GM23338 (cell line): ENCODE results near the gene TXLNB. TPM values are rescaled to one million over a fixed set of nuclear protein-coding genes. Genes with fewer than 3 reads are reported as not detected.

ENCODE experiments used
- ATAC-seq: fragments of 200-7000 bp; cut with Tn5 transposase; 3 replicates; pipeline ENCODE4 v1.9.1; 2020
- DNase-seq: peaks from one replicate; pipeline ENCODE4 v3.0.0-alpha.2; 2015; ENCODE audit warnings: low spot score
- H2AFZ ChIP-seq: fragments of 200-600 bp; sonication (generic); 2 replicates; pipeline ENCODE4 v1.8.0; 2016; ENCODE audit warnings: antibody characterized with exemption, mild to moderate bottlenecking, moderate library complexity
- H3F3A ChIP-seq: fragments of 200-600 bp; sonication (generic); replicated peaks from 2 replicates; pipeline ENCODE4 v1.8.0; 2017; ENCODE audit warnings: antibody characterized with exemption, mixed run types, low read depth
- H3K27ac ChIP-seq: fragments of 200-600 bp; sonication (generic); 2 replicates; pipeline ENCODE4 v1.6.1; 2016; ENCODE audit warnings: low read depth
- H3K27me3 ChIP-seq: fragments of 200-600 bp; sonication (generic); 2 replicates; pipeline ENCODE4 v1.8.0; 2016; ENCODE audit warnings: mild to moderate bottlenecking, mixed run types, moderate library complexity; ENCODE audit not compliant: insufficient read depth
- H3K36me3 ChIP-seq: fragments of 200-600 bp; sonication (generic); 2 replicates; pipeline ENCODE4 v1.8.0; 2016; ENCODE audit warnings: mild to moderate bottlenecking; ENCODE audit not compliant: insufficient read depth
- H3K4me1 ChIP-seq: fragments of 200-600 bp; sonication (generic); 2 replicates; pipeline ENCODE4 v1.8.0; 2016; ENCODE audit warnings: mild to moderate bottlenecking, moderate library complexity; ENCODE audit not compliant: insufficient read depth
- H3K4me2 ChIP-seq: fragments of 200-600 bp; sonication (generic); 2 replicates; pipeline ENCODE4 v1.7.1; 2017; ENCODE audit warnings: mixed run types
- H3K4me3 ChIP-seq: fragments of 200-600 bp; sonication (generic); 2 replicates; pipeline ENCODE4 v1.6.1; 2016; ENCODE audit warnings: mixed run types
- H3K79me2 ChIP-seq: fragments of 200-600 bp; sonication (generic); replicated peaks from 2 replicates; pipeline ENCODE4 v1.8.0; 2017; ENCODE audit warnings: mild to moderate bottlenecking; ENCODE audit not compliant: insufficient read depth
- H3K9me2 ChIP-seq: fragments of 200-600 bp; sonication (generic); 2 replicates; pipeline ENCODE4 v1.8.0; 2017; ENCODE audit not compliant: insufficient read depth
- H4K20me1 ChIP-seq: fragments of 200-600 bp; sonication (generic); replicated peaks from 2 replicates; pipeline ENCODE4 v1.8.0; 2017; ENCODE audit warnings: mild to moderate bottlenecking; ENCODE audit not compliant: insufficient read depth
- H3K27ac Mint-ChIP-seq: 2 replicates; pipeline ENCODE4 v1.8.0; 2020; ENCODE audit warnings: inconsistent platforms, mild to moderate bottlenecking, moderate library complexity, mixed read lengths
- H3K27me3 Mint-ChIP-seq: 3 replicates; pipeline ENCODE4 v1.8.0; 2022; ENCODE audit warnings: low read depth, mild to moderate bottlenecking, moderate library complexity, mixed read lengths, inconsistent platforms; ENCODE audit not compliant: insufficient read depth, poor library complexity
- H3K36me3 Mint-ChIP-seq: 3 replicates; pipeline ENCODE4 v1.8.0; 2021; ENCODE audit warnings: low read depth, mild to moderate bottlenecking, inconsistent platforms, moderate library complexity, mixed read lengths
- H3K4me1 Mint-ChIP-seq: 3 replicates; pipeline ENCODE4 v1.8.0; 2020; ENCODE audit warnings: mild to moderate bottlenecking, inconsistent platforms, mixed read lengths
- H3K4me3 Mint-ChIP-seq: 3 replicates; pipeline ENCODE4 v1.8.0; 2021; ENCODE audit warnings: moderate library complexity, mild to moderate bottlenecking, inconsistent platforms, mixed read lengths
- H3K9me3 Mint-ChIP-seq: 3 replicates; pipeline ENCODE4 v1.8.0; 2020; ENCODE audit warnings: moderate library complexity, mild to moderate bottlenecking, inconsistent platforms, mixed read lengths
- CREB1 ChIP-seq: fragments of 250-450 bp; sonication (Bioruptor Pico); IDR thresholded peaks from 2 replicates; pipeline ENCODE4 v1.5.0; 2020; ENCODE audit warnings: low read depth, mild to moderate bottlenecking, moderate library complexity
- EZH2 ChIP-seq: fragments of 200-600 bp; sonication (generic); IDR thresholded peaks from one replicate; pipeline ENCODE4 v1.8.0; 2017; ENCODE audit warnings: antibody characterized with exemption, mild to moderate bottlenecking, low read depth; ENCODE audit not compliant: unreplicated experiment
- NANOG ChIP-seq: IDR thresholded peaks from 2 replicates; pipeline ENCODE4 v1.6.1; 2016; ENCODE audit warnings: antibody characterized with exemption, borderline replicate concordance
- POLR2AphosphoS5 ChIP-seq: IDR thresholded peaks from 2 replicates; pipeline ENCODE4 v1.6.1; 2016; ENCODE audit warnings: antibody characterized with exemption, low read depth
- ZNF114 ChIP-seq: fragments of 250-450 bp; sonication (Bioruptor Pico); IDR thresholded peaks from 2 replicates; pipeline ENCODE4 v1.5.0; 2020; ENCODE audit warnings: mild to moderate bottlenecking, moderate library complexity
- polyA plus RNA-seq: library from polyadenylated mRNA; unstranded; fragments of >200 nt; fragmentation: Nextera tagmentation; extraction: Ambion mirVana; gene quantifications from 2 replicates; pipeline ENCODE4 v1.2.1, GENCODE V29; 2016
- total RNA-seq: library from RNA; depleted of rRNA; stranded (reverse); fragments of >200 nt; shearing (Covaris generic); gene quantifications from 2 replicates; pipeline ENCODE4 v1.2.3, GENCODE V29; 2014
- TF ChIP-seq, protein P1 (sequence below): fragments of 250-450 bp; sonication (Bioruptor Pico); IDR thresholded peaks from 2 replicates; pipeline ENCODE4 v1.5.0; 2020; ENCODE audit warnings: mild to moderate bottlenecking, moderate library complexity
- TF ChIP-seq, protein P2 (sequence below), 2 experiments: fragments of 200-600 bp in 1 of 2; sonication (generic) in 1 of 2; conservative IDR thresholded peaks; 2 replicates each; pipeline versions ENCODE4 v1.5.1 to v1.6.1; 2016 to 2017; ENCODE audit warnings: antibody characterized with exemption in 2 of 2, low read depth in 2 of 2, mild to moderate bottlenecking in 2 of 2, moderate library complexity in 1 of 2
- TF ChIP-seq, protein P3 (sequence below): IDR thresholded peaks from one replicate; pipeline ENCODE4 v1.6.1; 2018; ENCODE audit warnings: antibody characterized with exemption; ENCODE audit not compliant: unreplicated experiment

The TXLNB gene
- total and polyA plus RNA-seq, 2 experiments from 2014 or later: 0.11 to 0.28 TPM

DNA sequence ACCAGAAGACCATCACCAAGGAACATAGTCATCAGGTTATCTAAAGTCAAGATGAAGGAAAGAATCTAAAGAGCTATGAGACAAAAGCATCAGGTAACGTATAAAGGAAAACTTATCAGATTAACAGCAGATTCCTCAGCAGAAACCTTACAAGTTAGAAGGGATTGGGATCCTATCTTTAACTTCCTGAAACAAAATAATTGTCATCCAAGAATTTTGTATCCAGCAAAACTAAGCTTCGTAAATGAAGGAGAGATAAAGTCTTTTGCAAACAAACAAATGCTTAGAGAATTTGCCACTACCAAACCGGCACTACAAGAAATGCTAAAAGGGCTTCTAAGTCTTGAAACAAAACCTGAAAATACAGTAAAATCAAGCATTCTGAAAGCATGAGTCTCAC, 86.0 kb downstream of the TXLNB start:
- H3K4me1 ChIP-seq: no peaks in the 10 kb centered on the region
- TF ChIP-seq EZH2 (no peak), CREB1 (no peak), NANOG (no peak), ZNF114 (CRISPR knock-in tag) (no peak), POLR2AphosphoS5 (no peak)
- TF ChIP-seq, protein P1, sequence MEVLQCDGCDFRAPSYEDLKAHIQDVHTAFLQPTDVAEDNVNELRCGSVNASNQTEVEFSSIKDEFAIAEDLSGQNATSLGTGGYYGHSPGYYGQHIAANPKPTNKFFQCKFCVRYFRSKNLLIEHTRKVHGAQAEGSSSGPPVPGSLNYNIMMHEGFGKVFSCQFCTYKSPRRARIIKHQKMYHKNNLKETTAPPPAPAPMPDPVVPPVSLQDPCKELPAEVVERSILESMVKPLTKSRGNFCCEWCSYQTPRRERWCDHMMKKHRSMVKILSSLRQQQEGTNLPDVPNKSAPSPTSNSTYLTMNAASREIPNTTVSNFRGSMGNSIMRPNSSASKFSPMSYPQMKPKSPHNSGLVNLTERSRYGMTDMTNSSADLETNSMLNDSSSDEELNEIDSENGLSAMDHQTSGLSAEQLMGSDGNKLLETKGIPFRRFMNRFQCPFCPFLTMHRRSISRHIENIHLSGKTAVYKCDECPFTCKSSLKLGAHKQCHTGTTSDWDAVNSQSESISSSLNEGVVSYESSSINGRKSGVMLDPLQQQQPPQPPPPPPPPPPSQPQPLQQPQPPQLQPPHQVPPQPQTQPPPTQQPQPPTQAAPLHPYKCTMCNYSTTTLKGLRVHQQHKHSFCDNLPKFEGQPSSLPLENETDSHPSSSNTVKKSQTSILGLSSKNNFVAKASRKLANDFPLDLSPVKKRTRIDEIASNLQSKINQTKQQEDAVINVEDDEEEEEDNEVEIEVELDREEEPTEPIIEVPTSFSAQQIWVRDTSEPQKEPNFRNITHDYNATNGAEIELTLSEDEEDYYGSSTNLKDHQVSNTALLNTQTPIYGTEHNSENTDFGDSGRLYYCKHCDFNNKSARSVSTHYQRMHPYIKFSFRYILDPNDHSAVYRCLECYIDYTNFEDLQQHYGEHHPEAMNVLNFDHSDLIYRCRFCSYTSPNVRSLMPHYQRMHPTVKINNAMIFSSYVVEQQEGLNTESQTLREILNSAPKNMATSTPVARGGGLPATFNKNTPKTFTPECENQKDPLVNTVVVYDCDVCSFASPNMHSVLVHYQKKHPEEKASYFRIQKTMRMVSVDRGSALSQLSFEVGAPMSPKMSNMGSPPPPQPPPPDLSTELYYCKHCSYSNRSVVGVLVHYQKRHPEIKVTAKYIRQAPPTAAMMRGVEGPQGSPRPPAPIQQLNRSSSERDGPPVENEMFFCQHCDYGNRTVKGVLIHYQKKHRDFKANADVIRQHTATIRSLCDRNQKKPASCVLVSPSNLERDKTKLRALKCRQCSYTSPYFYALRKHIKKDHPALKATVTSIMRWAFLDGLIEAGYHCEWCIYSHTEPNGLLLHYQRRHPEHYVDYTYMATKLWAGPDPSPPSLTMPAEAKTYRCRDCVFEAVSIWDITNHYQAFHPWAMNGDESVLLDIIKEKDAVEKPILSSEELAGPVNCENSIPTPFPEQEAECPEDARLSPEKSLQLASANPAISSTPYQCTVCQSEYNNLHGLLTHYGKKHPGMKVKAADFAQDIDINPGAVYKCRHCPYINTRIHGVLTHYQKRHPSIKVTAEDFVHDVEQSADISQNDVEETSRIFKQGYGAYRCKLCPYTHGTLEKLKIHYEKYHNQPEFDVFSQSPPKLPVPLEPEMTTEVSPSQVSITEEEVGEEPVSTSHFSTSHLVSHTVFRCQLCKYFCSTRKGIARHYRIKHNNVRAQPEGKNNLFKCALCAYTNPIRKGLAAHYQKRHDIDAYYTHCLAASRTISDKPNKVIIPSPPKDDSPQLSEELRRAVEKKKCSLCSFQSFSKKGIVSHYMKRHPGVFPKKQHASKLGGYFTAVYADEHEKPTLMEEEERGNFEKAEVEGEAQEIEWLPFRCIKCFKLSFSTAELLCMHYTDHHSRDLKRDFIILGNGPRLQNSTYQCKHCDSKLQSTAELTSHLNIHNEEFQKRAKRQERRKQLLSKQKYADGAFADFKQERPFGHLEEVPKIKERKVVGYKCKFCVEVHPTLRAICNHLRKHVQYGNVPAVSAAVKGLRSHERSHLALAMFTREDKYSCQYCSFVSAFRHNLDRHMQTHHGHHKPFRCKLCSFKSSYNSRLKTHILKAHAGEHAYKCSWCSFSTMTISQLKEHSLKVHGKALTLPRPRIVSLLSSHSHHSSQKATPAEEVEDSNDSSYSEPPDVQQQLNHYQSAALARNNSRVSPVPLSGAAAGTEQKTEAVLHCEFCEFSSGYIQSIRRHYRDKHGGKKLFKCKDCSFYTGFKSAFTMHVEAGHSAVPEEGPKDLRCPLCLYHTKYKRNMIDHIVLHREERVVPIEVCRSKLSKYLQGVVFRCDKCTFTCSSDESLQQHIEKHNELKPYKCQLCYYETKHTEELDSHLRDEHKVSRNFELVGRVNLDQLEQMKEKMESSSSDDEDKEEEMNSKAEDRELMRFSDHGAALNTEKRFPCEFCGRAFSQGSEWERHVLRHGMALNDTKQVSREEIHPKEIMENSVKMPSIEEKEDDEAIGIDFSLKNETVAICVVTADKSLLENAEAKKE (CRISPR knock-in tag): no peak
- Mint-ChIP-seq H3K4me1 (no peaks in the 10 kb centered on the region), H3K9me3 (peaks cover 52% of the 10 kb centered on the region), H3K27me3 (peaks cover 4% of the 10 kb centered on the region), H3K27ac (no peak overlapping the region), H3K36me3 (peaks cover 32% of the 10 kb centered on the region), H3K4me3 (no peak overlapping the region)
- no peaks in the 10 kb centered on the region for H3F3A ChIP-seq
- no peaks in the 10 kb centered on the region for H3K27me3 ChIP-seq
- no peaks in the 10 kb centered on the region for H3K79me2 ChIP-seq
- no peak overlapping the region for H3K4me2 ChIP-seq
- no peak overlapping the region for H3K4me3 ChIP-seq
- ATAC-seq (no peak), DNase-seq (no peak)
- H3K27ac ChIP-seq: no peak overlapping the region
- peaks cover 13% of the 10 kb centered on the region; the same call in 1 of the 2 replicates for H3K36me3 ChIP-seq
- H3K9me2 ChIP-seq: no peaks in the 10 kb centered on the region
- H4K20me1 ChIP-seq: no peaks in the 10 kb centered on the region
- H2AFZ ChIP-seq: no peak overlapping the region

DNA sequence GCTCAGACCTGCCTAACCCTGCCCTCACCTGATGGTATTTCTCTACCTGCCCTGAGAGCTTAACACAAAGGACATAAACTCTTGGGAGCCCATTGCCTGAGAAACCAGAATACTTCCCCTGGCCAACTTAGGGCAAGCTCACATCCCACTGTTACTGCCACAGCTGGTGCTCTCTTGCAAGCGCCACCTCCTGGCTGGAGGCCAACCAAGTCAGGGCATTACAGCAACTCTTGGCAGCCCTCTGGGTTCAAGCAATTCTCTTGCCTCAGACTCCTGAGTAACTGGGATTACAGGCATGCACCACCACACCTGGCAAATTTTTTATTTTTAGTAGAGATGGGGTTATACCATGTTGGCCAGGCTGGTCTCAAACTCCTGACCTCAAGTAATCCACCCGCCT, 86.8 kb downstream of the TXLNB start:
- ATAC-seq (no peak), DNase-seq (no peak)
- H3K9me3 Mint-ChIP-seq: peaks cover 43% of the 10 kb centered on the region
- H3K4me1 ChIP-seq: no peaks in the 10 kb centered on the region
- H3F3A ChIP-seq: no peaks in the 10 kb centered on the region
- H3K4me1 Mint-ChIP-seq: no peaks in the 10 kb centered on the region
- H3K36me3 ChIP-seq: peaks cover 9% of the 10 kb centered on the region; the same call in 1 of the 2 replicates
- H3K27ac Mint-ChIP-seq: no peak overlapping the region
- H4K20me1 ChIP-seq: no peaks in the 10 kb centered on the region
- H3K27me3 ChIP-seq: no peaks in the 10 kb centered on the region
- H3K4me3 Mint-ChIP-seq: no peak overlapping the region
- H3K9me2 ChIP-seq: no peaks in the 10 kb centered on the region
- H3K4me2 ChIP-seq: no peak overlapping the region
- H2AFZ ChIP-seq: no peak overlapping the region
- H3K27ac ChIP-seq: no peak overlapping the region
- peaks cover 23% of the 10 kb centered on the region for H3K36me3 Mint-ChIP-seq
- H3K4me3 ChIP-seq: no peak overlapping the region
- no peaks in the 10 kb centered on the region for H3K79me2 ChIP-seq
- TF ChIP-seq, protein P2, sequence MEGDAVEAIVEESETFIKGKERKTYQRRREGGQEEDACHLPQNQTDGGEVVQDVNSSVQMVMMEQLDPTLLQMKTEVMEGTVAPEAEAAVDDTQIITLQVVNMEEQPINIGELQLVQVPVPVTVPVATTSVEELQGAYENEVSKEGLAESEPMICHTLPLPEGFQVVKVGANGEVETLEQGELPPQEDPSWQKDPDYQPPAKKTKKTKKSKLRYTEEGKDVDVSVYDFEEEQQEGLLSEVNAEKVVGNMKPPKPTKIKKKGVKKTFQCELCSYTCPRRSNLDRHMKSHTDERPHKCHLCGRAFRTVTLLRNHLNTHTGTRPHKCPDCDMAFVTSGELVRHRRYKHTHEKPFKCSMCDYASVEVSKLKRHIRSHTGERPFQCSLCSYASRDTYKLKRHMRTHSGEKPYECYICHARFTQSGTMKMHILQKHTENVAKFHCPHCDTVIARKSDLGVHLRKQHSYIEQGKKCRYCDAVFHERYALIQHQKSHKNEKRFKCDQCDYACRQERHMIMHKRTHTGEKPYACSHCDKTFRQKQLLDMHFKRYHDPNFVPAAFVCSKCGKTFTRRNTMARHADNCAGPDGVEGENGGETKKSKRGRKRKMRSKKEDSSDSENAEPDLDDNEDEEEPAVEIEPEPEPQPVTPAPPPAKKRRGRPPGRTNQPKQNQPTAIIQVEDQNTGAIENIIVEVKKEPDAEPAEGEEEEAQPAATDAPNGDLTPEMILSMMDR (conservative IDR thresholded peaks at IDR 0.05; ENCODE audit: low read depth in 2 of 2): peak; percentile 15 to 38; a peak in 2 of 4 replicates
- TF ChIP-seq POLR2AphosphoS5: no peak
- TF ChIP-seq, protein P3, sequence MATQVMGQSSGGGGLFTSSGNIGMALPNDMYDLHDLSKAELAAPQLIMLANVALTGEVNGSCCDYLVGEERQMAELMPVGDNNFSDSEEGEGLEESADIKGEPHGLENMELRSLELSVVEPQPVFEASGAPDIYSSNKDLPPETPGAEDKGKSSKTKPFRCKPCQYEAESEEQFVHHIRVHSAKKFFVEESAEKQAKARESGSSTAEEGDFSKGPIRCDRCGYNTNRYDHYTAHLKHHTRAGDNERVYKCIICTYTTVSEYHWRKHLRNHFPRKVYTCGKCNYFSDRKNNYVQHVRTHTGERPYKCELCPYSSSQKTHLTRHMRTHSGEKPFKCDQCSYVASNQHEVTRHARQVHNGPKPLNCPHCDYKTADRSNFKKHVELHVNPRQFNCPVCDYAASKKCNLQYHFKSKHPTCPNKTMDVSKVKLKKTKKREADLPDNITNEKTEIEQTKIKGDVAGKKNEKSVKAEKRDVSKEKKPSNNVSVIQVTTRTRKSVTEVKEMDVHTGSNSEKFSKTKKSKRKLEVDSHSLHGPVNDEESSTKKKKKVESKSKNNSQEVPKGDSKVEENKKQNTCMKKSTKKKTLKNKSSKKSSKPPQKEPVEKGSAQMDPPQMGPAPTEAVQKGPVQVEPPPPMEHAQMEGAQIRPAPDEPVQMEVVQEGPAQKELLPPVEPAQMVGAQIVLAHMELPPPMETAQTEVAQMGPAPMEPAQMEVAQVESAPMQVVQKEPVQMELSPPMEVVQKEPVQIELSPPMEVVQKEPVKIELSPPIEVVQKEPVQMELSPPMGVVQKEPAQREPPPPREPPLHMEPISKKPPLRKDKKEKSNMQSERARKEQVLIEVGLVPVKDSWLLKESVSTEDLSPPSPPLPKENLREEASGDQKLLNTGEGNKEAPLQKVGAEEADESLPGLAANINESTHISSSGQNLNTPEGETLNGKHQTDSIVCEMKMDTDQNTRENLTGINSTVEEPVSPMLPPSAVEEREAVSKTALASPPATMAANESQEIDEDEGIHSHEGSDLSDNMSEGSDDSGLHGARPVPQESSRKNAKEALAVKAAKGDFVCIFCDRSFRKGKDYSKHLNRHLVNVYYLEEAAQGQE: no peak
- H3K27me3 Mint-ChIP-seq: peaks cover 2% of the 10 kb centered on the region
